Prostate gland (tissue), 2 donors: Measurements from ENCODE around the gene MRPL48.

ENCODE experiments used
- POLR2A ChIP-seq: fragments of 450-650 bp; IDR thresholded peaks from one replicate; pipeline ENCODE4 v1.6.1; 2016; ENCODE audit warnings: antibody characterized with exemption, mild to moderate bottlenecking
- POLR2AphosphoS5 ChIP-seq: sonication (generic); formaldehyde crosslinking; IDR thresholded peaks from one replicate; pipeline ENCODE4 v1.6.1; 2017; ENCODE audit warnings: antibody characterized with exemption
- TF ChIP-seq, protein P1 (sequence below), 4 experiments: fragments of 200-600 bp in 2 of 4; fragments of 450-650 bp in 2 of 4; sonication (generic) in 2 of 4; IDR thresholded peaks; 1 replicate in 3 of 4; 2 replicates in 1 of 4; pipeline ENCODE4 v1.5.1; 2016 to 2019; ENCODE audit warnings: antibody characterized with exemption in 4 of 4, mild to moderate bottlenecking in 2 of 4, moderate library complexity in 2 of 4

DNA sequence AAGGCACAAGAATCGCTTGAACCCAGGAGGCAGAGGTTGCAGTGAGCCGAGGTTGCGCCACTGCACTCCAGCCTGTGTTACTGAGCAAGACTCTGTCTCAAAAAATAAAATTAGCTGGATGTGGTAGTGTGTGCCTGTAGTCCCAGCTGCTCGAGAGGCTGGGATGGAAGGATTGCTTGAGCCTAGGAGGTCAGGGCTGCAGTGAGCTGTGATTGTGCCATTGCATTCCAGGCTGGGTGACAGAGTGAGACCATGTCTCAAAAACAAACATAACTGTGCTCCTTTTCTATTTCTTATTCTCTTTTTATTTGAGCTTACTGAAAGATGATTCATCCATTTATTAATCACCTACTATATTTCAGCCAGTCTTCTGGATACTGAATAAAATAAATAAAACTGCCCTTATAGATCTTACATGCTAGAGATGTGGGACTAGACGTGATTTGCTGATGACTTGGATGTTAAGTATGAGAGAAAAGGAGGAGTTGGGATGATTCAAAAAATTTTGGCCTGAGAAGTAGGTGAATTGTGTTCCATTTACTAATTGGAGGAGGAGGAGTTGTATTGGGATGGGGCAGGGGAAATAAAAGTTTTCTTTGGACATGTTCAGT lies 107.2 kb downstream of the MRPL48 start:
- TF ChIP-seq POLR2AphosphoS5 (no peak), POLR2A (no peak)
- TF ChIP-seq, protein P1, sequence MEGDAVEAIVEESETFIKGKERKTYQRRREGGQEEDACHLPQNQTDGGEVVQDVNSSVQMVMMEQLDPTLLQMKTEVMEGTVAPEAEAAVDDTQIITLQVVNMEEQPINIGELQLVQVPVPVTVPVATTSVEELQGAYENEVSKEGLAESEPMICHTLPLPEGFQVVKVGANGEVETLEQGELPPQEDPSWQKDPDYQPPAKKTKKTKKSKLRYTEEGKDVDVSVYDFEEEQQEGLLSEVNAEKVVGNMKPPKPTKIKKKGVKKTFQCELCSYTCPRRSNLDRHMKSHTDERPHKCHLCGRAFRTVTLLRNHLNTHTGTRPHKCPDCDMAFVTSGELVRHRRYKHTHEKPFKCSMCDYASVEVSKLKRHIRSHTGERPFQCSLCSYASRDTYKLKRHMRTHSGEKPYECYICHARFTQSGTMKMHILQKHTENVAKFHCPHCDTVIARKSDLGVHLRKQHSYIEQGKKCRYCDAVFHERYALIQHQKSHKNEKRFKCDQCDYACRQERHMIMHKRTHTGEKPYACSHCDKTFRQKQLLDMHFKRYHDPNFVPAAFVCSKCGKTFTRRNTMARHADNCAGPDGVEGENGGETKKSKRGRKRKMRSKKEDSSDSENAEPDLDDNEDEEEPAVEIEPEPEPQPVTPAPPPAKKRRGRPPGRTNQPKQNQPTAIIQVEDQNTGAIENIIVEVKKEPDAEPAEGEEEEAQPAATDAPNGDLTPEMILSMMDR (IDR thresholded peaks at IDR 0.05) = no peak
